ENCODE measurements around the gene MRTFA. TPM values are rescaled to one million over a fixed set of nuclear protein-coding genes. Genes with fewer than 3 reads are reported as not detected.

Gene MRTFA
- polyA plus RNA-seq, 3 donors, result 15.3 to 19.7 (median 15.8) TPM

DNA sequence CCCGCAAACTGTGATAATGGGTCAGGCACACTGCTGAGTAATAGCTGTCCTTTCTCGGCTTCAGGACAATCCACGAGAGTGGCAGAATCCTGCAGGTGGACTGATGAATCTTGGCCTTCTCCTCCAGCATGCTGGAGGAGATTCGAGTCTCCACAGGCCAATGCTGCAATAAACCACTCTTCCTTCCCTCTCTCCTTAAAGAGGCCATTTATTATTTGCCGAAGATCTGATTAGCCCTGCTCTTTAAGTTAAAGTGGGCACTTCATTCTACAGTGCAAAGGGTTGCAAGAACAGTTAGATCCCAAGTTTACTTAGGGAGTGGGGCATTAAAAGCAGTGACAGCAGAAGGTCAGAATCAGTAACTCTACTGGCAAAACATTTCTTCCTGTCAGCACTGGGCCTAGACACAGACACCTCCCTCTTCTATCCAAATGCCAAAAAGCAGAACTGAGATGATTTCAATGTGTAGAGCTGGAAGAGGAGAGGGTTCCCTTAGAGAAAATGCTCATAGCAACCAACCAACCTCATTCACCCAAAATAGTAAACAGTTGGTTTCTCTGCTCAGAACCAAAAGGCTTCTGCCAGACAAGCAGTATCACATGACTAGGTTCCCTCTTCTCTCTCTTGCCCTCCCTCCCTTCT, 144.4 kb downstream of the MRTFA start:
- WGBS, 3 donors, result 31 to 42% (median 33%) methylated on average over 5 of the region's 5 CpGs
- no peak overlapping the region for H3K27ac ChIP-seq (ENCODE audit: low read depth, low read length)

DNA sequence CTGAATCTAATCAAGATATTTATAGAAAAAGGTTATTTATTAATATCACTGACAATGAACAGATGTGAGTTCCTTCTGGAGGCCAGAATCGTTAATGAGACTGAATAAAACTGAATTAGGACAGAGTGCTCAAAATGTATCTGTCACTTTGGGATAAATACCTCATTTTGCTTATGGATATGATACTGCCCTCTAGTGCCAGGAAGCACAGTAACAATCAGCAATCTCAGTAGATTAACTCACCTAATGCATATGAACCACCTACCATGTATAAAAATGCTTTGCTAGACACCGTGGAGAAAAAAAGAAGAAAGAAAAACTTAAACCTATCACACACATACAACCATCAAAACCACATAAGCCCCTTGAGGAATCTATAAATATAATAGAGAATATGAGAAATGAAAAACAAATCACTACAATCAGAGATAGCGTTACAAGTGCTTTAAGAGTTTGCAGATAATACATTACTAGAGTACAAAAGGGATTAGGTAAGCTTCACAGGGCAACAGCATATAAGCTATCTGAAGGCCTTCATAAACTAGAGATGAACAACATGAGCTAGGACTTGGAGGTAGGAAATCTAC, 148.8 kb downstream of the MRTFA start:
- WGBS, 3 donors, result 41 to 45% (median 44%) methylated on average over 3 of the region's 3 CpGs
- H3K27ac ChIP-seq (ENCODE audit: low read depth, low read length), result no peak overlapping the region

GRCh38 chr22:40486962-40487602, 149.4 kb downstream of the MRTFA start:
- no peak overlapping the region for H3K27ac ChIP-seq (ENCODE audit: low read depth, low read length)
- 85 to 93% (median 89%) methylated on average over 2 of the region's 2 CpGs for whole genome bisulfite sequencing, 3 donors

DNA sequence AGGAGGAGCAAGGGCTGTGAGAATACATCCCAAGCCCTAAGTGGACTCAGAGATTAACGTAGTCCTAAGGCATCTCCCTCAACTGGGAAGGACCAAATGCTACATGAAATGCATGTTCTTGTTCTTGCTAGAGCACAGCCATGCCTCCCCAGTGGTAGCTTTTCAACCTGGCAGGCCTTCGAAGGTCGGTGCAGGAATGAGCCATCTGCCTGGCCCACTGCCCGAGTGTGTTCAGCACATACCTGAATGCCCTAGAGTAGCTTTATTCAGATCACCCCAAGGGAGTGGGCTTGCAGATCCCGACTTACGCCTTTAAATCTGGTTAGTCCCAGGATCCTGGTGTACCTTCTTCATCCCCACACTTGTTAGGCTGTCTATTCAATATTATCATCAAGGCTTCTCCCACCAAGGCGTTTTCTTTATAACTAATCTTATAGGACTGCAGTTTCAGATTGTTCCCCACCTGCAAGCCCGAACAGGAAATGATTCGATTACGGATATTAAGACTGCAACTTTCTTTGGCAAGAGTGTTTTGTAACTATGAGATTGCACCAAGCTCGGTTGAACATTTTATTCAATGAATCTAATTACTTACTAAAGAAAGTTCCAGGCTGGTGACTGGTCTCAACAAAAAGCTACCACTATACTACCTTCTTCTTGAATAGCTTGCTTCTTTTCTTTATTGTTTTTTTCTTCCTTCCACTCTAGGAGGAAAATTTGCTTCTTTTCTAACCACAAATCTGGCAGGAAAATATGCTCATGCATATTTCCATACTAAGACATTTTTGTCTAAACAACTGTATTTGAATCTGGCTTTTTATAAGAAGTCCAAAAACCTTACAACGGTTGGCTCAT, 150.5 kb downstream of the MRTFA start:
- no peak overlapping the region for H3K27ac ChIP-seq (ENCODE audit: low read depth, low read length)
- 60 to 80% (median 61%) methylated on average over 12 of the region's 12 CpGs for WGBS, 3 donors

GRCh38 chr22:40484906-40485669, 151.4 kb downstream of the MRTFA start:
- WGBS, 3 donors, result 64 to 81% (median 66%) methylated on average over 7 of the region's 7 CpGs
- no peak overlapping the region for H3K27ac ChIP-seq (ENCODE audit: low read depth, low read length)

GRCh38 chr22:40482886-40483285, 153.6 kb downstream of the MRTFA start:
- H3K27ac ChIP-seq (ENCODE audit: low read depth, low read length), result no peak overlapping the region
- 94 to 98% (median 97%) methylated on average over 5 of the region's 5 CpGs for WGBS, 3 donors

DNA sequence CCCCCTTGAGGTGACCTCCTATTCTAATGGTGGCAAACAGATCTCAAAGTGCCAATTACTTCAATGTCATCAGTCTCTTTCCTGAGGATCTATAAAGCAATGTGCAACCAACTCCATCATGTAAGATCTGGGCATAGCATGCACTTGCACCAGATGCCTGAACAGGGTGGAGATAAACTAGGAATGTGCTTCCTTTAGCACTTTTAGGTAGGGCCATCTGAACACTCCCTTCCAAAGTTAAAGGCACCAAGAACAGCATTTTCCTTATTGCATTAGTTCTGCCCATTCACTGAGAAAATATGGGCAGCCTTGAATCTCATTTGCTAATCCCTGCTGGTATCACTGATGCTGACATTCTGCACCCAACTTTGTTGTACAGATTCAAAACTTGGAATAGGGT, 154.1 kb downstream of the MRTFA start:
- H3K27ac ChIP-seq (ENCODE audit: low read depth, low read length), result no peak overlapping the region

- 47 to 72% (median 53%) methylated on average over 5 of the region's 5 CpGs for WGBS, 3 donors
- H3K27ac ChIP-seq (ENCODE audit: low read depth, low read length), result no peak overlapping the region
These were observed 155.5 kb downstream of the MRTFA start for GRCh38 chr22:40480996-40481395.

- 52 to 93% (median 68%) methylated on average over 2 of the region's 2 CpGs for WGBS, 3 donors
- H3K27ac ChIP-seq (ENCODE audit: low read depth, low read length), result no peak overlapping the region
These were observed 156.5 kb downstream of the MRTFA start for GRCh38 chr22:40479887-40480538.

DNA sequence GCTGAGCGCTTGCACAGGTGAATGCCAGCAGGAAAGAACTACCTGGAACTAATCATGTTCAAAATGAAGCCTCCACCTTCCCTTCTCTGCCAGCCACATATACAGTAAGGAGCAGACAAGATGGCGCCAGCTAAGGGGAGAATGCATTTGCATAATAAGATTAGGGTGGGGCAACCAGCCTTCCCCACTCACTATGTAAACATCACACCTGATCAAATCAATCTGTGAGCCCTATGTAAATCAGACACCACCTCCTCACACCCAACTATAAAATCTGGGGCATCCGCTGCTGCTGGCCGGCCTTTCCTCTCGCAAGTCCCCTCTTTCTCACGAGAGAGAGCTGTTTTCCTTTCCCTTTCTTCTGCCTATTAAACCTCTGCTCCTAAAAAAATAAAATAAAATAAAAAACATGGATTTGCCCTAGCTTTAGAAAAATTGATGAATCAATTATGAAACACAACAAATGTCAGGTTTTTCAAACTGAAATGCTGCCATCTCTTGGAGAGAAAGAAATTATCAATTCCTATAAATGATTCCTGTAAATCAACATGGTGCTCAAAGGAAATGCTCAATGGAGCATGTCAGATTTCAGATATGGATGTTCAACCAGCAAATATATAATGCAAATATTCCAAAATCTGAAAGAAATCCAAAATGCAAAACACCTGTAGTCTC, 157.3 kb downstream of the MRTFA start:
- no peak overlapping the region for H3K27ac ChIP-seq (ENCODE audit: low read depth, low read length)
- WGBS, 3 donors, result 85 to 96% (median 95%) methylated on average over 6 of the region's 6 CpGs

- WGBS, 3 donors, result 82 to 92% (median 82%) methylated on average over 11 of the region's 11 CpGs
- no peak overlapping the region for H3K27ac ChIP-seq (ENCODE audit: low read depth, low read length)
These were observed 158.0 kb downstream of the MRTFA start for GRCh38 chr22:40478338-40479125.

DNA sequence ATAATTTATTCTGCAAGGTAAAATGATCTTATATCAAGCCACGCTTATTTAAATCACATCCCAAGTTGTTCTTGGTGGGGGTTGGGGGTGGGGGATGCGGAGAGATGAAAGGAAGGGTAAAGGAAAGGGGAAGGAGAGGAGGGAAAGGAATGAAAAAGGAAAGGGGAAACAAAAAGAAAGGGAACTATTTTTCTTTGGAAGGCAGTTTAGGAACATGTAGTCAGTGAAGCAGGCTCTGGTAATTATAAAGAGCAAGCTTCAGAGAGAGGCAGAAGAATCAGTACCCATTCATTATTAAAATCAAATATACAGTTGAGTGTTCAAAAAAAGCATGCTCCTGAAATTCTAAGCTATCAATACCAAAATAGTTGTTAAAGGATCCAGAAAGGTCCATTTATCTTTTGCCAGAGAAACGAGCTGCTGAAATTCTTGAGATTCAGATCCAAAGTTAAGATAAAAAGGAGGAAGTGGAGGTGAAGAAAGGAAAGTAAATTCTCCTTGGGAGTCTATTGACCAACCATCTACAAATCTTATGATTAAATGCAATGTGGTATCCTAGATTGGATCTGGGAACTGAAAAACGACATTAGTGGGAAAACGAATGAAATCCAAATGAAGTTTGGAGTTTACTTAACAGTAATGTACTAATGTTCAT, 158.7 kb downstream of the MRTFA start:
- no peak overlapping the region for H3K27ac ChIP-seq (ENCODE audit: low read depth, low read length)

GRCh38 chr22:40476341-40476740, 160.2 kb downstream of the MRTFA start:
- H3K27ac ChIP-seq (ENCODE audit: low read depth, low read length), result no peak overlapping the region
- WGBS, 3 donors, result 78 to 98% (median 82%) methylated on average over 4 of the region's 4 CpGs

More for the DNA sequence above, 158.7 kb downstream of the MRTFA start:
- WGBS, 3 donors, result 40 to 56% (median 43%) methylated on average over 5 of the region's 5 CpGs

- no peak overlapping the region for H3K27ac ChIP-seq (ENCODE audit: low read depth, low read length)
These were observed 162.8 kb downstream of the MRTFA start for GRCh38 chr22:40473703-40474102.

DNA sequence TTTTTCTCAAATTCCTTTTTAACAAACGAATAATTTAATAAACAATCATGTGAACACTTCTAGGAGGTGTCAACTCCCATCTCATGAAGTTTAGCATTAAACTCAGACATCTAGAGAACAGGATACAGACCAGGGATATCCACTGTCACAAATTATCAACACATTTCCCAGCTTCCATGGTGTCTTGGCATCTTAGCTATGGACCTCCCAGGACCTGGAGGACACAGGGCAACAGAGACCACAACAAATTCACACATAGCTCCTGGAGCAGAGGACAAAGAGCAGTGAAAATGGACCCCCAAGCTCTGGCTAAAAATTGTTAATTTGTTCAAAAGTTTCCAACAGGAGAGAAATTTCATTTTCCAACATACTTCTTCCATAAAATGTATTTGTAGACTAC, 163.9 kb downstream of the MRTFA start:
- H3K27ac ChIP-seq (ENCODE audit: low read depth, low read length), result no peak overlapping the region
- WGBS, 3 donors, result 89 to 95% (median 89%) methylated on average over 1 of the region's 1 CpG

DNA sequence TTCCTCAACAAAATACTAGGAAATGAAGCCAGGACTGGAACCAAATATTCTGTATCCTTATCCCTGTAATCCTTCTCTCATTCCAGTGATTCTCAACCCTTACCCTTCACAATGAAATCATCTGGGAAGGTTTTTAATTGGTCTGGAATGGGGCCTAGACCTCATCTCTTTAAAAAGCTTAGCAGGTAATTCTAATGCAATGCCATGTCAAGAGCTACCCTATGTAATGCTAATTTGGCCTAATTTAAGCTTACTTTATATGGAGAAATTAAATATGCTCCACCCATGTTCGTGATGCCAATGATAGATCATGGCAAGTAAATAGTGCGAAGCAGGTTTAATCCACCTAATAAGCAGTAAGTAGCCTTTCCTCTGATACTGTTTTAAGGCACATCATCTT, 164.5 kb downstream of the MRTFA start:
- no peak overlapping the region for H3K27ac ChIP-seq (ENCODE audit: low read depth, low read length)
- WGBS, 3 donors, result 98 to 100% (median 100%) methylated on average over 2 of the region's 2 CpGs
